Neural progenitor cell (in vitro differentiated cells): ENCODE data around the gene SCAANT1.

Source experiments
- EZH2 ChIP-seq: fragments of 200-600 bp; sonication (generic); IDR thresholded peaks from 2 replicates; pipeline ENCODE4 v1.6.1; 2017; ENCODE audit warnings: antibody characterized with exemption, mild to moderate bottlenecking, moderate library complexity
- TF ChIP-seq, protein P1 (sequence below): fragments of 200-600 bp; sonication (generic); IDR thresholded peaks from 2 replicates; pipeline ENCODE4 v1.5.1; 2017; ENCODE audit warnings: antibody characterized with exemption, mild to moderate bottlenecking

- TF ChIP-seq, protein P1, sequence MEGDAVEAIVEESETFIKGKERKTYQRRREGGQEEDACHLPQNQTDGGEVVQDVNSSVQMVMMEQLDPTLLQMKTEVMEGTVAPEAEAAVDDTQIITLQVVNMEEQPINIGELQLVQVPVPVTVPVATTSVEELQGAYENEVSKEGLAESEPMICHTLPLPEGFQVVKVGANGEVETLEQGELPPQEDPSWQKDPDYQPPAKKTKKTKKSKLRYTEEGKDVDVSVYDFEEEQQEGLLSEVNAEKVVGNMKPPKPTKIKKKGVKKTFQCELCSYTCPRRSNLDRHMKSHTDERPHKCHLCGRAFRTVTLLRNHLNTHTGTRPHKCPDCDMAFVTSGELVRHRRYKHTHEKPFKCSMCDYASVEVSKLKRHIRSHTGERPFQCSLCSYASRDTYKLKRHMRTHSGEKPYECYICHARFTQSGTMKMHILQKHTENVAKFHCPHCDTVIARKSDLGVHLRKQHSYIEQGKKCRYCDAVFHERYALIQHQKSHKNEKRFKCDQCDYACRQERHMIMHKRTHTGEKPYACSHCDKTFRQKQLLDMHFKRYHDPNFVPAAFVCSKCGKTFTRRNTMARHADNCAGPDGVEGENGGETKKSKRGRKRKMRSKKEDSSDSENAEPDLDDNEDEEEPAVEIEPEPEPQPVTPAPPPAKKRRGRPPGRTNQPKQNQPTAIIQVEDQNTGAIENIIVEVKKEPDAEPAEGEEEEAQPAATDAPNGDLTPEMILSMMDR = no peak
- TF ChIP-seq EZH2 = no peak
These were observed 47.9 kb downstream of the SCAANT1 start for GRCh38 chr3:63864008-63864964.
